Stimulated activated CD8-positive, alpha-beta memory T cell treated with anti-CD3 and anti-CD28 coated beads, Interleukin-12 subunit alpha, Interleukin-12 subunit beta, amount 100 ng/mL, for 4 hours (primary cell): ENCODE data around the gene SAYSD1.

Source experiments
- DNase-seq: peaks from one replicate; pipeline ENCODE4 v3.0.0-alpha.2; 2020; ENCODE audit warnings: low read depth

The SAYSD1 gene

DNA sequence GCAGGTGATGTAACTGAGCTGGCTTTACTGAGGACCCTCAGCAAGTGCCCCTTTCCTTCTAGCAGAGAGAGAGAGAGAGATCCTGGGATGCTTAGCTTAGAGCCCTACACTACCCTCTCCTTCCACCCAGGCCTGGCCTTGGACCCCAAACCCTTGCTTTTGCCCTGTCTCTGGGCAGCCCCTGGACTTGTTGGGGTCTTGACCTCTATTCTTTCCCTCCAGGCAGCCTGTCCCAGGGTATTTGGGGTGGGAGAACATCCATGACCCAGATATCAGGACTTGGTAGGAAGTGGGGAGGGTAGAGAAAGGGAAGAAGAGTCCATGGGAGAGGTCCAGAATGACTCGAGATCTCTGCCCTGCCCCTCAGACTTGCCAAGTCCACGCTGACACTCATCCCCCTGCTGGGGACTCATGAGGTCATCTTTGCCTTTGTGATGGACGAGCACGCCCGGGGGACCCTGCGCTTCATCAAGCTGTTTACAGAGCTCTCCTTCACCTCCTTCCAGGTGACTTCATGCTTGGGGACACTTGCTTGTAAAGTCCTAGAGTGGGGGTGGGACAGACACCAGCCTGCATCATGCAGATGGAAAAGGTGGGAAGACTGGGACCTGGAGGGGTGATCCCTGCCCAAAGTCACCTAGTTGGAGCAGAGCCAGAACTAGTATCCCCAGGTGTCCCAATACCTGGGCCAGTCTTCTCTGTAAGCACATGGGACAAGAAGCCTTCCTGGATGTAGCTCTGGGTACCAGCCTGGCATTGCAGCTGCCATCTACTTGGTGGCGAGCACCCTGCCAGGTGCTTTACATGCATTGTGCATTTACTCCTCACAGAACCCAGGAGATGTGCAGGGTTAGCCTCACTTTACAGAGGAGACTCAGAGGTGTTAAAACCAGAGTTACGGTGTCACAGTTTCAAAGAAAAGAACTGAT is 35.5 kb downstream of the SAYSD1 start:
- DNase-seq = no peak

- no peak for DNase-seq
These were observed 36.3 kb downstream of the SAYSD1 start for GRCh38 chr6:39078695-39079094.

- no peak for DNase-seq
These were observed 36.9 kb downstream of the SAYSD1 start for GRCh38 chr6:39077882-39078594.

- no peak for DNase-seq
These were observed 38.1 kb downstream of the SAYSD1 start for GRCh38 chr6:39076623-39077535.

GRCh38 chr6:39075807-39076622 is 39.0 kb downstream of the SAYSD1 start:
- no peak for DNase-seq

DNA sequence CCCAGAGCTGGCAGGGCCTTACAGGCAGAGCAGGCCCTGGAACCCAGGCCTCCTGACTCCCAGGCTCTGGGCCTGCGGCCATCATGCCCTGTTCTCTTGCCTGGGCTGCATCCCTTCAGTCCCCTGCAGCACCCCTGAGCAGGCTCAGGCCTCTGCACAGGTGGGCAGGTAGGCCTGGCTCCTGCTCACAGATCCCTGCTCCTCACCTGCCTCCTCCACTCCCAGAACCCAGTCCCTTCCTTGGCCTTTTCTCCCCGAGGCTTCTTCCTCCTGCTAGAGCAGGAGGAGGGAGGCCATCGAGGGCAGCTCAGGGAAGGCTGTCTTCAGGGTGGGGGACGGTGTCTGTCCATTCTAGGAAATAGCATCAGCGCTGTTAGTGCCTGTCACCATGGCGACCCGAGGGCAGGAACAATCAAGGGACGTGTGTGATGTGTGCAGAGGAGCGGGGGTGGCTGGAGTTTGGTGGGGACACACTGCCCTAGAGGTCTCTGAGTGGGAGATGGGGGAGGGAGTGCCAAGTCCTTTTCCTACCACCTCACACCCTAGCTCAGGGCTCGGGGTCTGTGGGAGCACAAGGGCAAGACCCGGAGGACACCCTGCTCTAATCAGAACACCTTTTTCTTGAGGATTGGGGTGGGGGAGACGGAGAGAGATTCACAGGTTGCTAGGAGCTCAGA is 39.8 kb downstream of the SAYSD1 start:
- no peak for DNase-seq

- no peak for DNase-seq
These were observed 40.5 kb downstream of the SAYSD1 start for GRCh38 chr6:39074486-39074885.

- no peak for DNase-seq
These were observed 41.3 kb downstream of the SAYSD1 start for GRCh38 chr6:39073471-39074355.

DNA sequence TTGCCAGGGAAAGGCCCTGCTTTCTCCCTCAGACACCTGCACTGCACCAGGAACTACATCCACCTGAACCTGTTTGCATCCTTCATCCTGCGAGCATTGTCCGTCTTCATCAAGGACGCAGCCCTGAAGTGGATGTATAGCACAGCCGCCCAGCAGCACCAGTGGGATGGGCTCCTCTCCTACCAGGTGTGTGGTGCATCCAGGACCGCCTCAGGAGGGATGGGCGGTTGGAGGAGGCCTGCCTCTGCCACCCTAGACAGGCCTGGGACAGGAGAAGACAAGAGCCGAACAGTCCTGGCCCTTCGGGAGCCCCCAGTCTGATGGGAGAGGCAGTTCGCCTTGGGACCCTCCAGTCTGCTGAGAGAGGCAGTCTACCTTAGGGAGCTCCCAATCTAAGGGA is 42.2 kb downstream of the SAYSD1 start:
- DNase-seq = no peak

DNA sequence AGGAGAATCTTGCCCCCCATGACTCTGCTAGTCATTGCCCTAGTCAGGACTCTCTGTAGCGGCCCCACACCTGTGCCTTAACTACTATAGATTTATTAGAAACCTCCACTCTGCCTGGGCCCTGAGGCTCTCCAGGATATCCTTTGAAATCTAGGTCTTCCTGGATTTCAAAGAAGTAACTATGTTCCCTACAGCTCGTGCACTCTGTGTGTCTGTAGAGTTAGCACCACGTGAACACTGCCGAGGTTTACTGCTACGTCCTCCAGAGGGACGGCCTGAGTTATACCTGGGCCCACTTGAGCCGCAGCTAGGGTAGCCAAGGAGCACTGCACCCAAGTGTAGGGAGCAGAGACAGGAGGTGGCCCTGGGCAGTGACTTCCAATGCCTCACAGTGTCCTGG is 46.6 kb downstream of the SAYSD1 start:
- DNase-seq = no peak

DNA sequence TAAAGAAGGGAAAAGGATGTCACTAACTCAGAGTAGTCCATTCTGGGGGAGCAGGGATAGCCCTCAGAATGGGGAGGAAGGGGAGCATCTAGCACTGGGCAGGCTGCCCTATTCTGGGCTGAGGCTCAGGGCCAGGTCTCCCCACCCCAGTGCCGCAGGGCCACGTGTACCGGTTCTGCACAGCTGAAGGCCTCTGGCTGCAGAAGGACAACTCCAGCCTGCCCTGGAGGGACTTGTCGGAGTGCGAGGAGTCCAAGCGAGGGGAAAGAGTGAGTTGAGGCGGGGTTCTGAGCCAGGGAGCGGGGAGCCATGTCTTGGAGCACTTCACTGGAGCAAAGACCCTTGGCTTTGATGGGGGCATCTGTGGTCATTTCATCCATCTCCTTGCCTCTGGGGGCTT is 49.4 kb downstream of the SAYSD1 start:
- DNase-seq = no peak

- DNase-seq = no peak
These were observed 51.5 kb downstream of the SAYSD1 start for GRCh38 chr6:39063526-39063925.

GRCh38 chr6:39062014-39062740 is 52.8 kb downstream of the SAYSD1 start:
- no peak for DNase-seq

DNA sequence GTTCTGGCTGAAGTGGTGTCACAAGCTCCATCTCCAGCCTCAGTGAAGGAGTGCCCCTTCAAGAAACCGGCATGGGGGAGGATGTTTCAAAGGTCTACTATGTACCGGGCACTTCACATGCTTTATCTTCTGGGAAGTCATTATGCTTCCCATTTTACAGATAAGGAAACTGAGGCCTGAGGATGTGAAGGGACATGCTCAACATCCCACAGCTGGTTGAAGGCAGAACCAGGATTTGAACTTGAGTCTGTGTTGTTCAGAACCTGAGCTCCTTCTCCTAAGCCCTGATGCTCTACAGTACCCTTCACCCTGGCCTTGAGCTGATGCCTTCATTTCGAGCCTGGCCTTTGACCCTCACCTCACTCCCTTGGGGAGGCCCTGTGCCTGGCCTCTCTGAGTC is 53.4 kb downstream of the SAYSD1 start:
- no peak for DNase-seq

- no peak for DNase-seq
These were observed 53.8 kb downstream of the SAYSD1 start for GRCh38 chr6:39061182-39061581.

GRCh38 chr6:39060467-39061160 is 54.4 kb downstream of the SAYSD1 start:
- DNase-seq = no peak

- DNase-seq = no peak
These were observed 55.3 kb downstream of the SAYSD1 start for GRCh38 chr6:39059496-39060310.
